Activated CD4-positive, CD25-positive, alpha-beta regulatory T cell treated with anti-CD3 and anti-CD28 coated beads, Interleukin-2, amount 50 U/mL, for 24 hours (primary cell): ENCODE measurements around the gene EIF2B1.

Experiments used
- ATAC-seq, 2 donors: fragments of 150-1000 bp; cut with Tn5 transposase; one replicate each; pipeline ENCODE4 v1.10.0; 2021; ENCODE audit warnings: mild to moderate bottlenecking in 1 of 2, moderate library complexity in 1 of 2

EIF2B1 gene

GRCh38 chr12:123633379-123634141, at the start of gene EIF2B1, which contains the start of gene GTF2H3:
TSS of gene EIF2B1 (minus strand) at chr12:123633686. CDS start at chr12:123633557, 129 bp downstream.
TSS of gene GTF2H3 (plus strand) at chr12:123633829. CDS start at chr12:123633860, 31 bp downstream.
- peak; percentile 99 for ATAC-seq

GRCh38 chr12:123681605-123682004, 48.1 kb upstream of the EIF2B1 start:
- ATAC-seq: no peak

DNA sequence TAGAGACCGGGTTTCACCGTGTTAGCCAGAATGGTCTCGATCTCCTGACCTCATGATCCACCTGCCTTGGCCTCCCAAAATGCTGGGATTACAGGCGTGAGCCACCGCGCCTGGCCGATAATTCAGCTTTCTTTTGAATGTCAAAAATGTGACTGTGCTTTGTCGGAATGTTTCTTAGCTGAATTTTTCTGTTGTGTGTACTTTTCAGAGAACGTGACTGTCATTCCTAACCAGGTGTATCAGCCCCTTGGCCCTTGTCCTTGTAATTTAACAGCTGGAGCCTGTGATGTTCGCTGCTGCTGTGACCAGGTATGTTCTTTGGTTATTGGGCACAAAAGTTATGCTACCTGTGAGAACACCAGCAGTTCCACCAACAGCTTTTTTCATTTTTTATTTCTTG, 45.5 kb upstream of the EIF2B1 start:
- ATAC-seq: no peak

- ATAC-seq: no peak
Observed at GRCh38 chr12:123676616-123677320, 43.3 kb upstream of the EIF2B1 start.

DNA sequence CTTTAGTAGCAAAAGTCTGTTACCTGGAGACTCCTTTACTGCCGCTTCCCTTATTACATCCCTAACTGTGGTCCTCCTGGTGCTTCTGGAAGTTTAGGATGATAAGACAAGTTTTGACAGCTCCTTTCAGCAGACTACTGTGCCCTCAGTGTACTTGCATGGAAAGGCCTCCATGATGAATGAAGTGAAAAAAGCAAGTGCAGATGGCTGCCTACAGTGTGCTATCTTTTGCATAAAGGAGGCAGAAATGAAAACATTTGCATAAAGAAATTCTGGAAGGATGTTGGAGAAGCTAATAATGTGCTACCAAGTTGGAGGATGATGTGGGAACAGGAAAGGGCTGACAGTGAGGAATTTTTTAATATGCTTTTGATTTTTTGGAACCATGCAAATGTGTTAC, 42.0 kb upstream of the EIF2B1 start:
- no peak for ATAC-seq

- ATAC-seq: no peak
Observed at GRCh38 chr12:123671876-123672275, 38.4 kb upstream of the EIF2B1 start.

- ATAC-seq: peak; percentile 100
Observed at GRCh38 chr12:123670882-123671728, 37.6 kb upstream of the EIF2B1 start, which contains the start of gene TCTN2. TSS of gene TCTN2 (plus strand) at chr12:123671113. CDS start at chr12:123671241, 128 bp downstream.

GRCh38 chr12:123667771-123668170, 34.3 kb upstream of the EIF2B1 start:
- ATAC-seq: no peak

GRCh38 chr12:123659996-123660727, 26.7 kb upstream of the EIF2B1 start:
- no peak for ATAC-seq

- no peak for ATAC-seq
Observed at GRCh38 chr12:123657211-123657610, 23.7 kb upstream of the EIF2B1 start.

- ATAC-seq: no peak
Observed at GRCh38 chr12:123656392-123656791, 22.9 kb upstream of the EIF2B1 start.

GRCh38 chr12:123655420-123655819, 21.9 kb upstream of the EIF2B1 start:
- ATAC-seq: no peak

- no peak for ATAC-seq
Observed at GRCh38 chr12:123654129-123654701, 20.7 kb upstream of the EIF2B1 start.

DNA sequence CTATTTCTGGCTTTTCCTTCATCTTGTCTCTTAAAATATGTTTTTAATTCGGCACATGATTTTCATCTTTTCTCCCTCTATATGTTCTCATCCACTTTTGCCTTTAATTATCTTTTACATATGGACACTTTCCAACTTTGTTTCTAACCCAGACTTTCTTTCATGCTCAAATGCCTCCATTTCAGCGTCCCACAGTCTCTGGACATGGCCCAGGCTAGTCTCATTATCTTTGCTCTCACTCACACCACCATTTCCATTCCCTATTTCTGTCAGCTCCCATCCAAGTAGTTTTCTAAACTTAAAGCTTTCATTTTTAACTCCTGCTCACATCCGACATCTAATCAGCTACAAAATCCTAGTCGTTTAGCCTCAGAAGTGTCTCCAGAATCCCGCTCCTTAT, 14.9 kb upstream of the EIF2B1 start:
- no peak for ATAC-seq

GRCh38 chr12:123645878-123646277, 12.4 kb upstream of the EIF2B1 start:
- no peak for ATAC-seq

DNA sequence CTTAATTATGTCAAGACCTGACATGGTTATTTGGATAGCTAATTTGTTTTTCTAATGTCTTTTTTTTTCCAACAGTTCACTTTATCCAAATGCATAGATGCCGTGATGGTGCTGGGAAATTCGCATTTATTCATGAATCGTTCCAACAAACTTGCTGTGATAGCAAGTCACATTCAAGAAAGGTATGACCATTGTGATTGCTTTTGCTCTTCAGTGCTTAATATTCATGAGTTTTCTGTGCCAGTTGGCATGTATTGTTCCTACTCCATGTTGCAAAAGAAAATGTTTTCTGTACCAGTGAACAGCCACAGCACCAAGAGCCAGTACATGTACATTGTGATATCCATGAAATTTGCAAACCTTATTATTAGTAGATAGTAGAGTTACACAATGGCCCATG, 11.9 kb upstream of the EIF2B1 start:
- no peak for ATAC-seq

- no peak for ATAC-seq
Observed at GRCh38 chr12:123643911-123644310, 10.4 kb upstream of the EIF2B1 start.

GRCh38 chr12:123634142-123634561, 666 bp upstream of the EIF2B1 start:
- no peak for ATAC-seq

- peak; percentile 60 to 70 for ATAC-seq
Observed at GRCh38 chr12:123621619-123622530, 11.6 kb downstream of the EIF2B1 start.

DNA sequence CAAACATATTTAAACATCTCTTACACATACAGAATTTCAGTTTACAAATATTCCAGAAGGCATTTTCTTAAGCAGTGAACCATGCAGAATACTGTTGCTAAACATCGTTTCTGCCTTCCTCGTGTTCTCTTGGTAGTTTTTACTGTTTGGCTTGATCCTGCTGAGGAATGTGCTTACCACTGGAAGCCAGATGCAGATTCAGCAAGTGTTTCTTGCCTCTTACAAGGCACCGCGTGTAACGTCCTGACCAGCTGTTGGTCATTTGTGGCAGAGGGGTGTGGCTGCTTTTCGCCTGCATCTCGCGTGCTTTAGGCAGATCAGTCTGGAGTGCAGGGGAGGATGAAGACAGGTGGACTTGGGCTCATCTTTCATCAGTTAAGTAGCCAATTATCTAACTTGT, 12.4 kb downstream of the EIF2B1 start:
- ATAC-seq: no peak

- no peak for ATAC-seq
Observed at GRCh38 chr12:123617580-123617979, 15.9 kb downstream of the EIF2B1 start.
